AG04450 (cell line): ENCODE measurements around the gene SKA2. TPM values are rescaled to one million over a fixed set of nuclear protein-coding genes. Genes with fewer than 3 reads are reported as not detected.

Experiments
- CTCF ChIA-PET: fragments of 300-600, 350-600 bp; formaldehyde crosslinking; extraction: SDS; loops from one replicate; lab custom pipeline; 2022; ENCODE audit warnings: antibody characterized with exemption, inconsistent platforms; lab: Charles Lee
- POLR2A ChIA-PET: fragments of 350-600 bp; formaldehyde crosslinking; extraction: SDS; loops from one replicate; lab custom pipeline; 2021; ENCODE audit warnings: antibody characterized with exemption, inconsistent platforms; lab: Yijun Ruan, JAX
- DNase-seq: peaks from one replicate; pipeline ENCODE4 v3.0.0-alpha.2; 2011; ENCODE audit warnings: low read depth, low spot score
- H3K27ac ChIP-seq: one replicate; pipeline ENCODE4 v1.5.1; 2012; ENCODE audit warnings: low read depth, low read length, control low read depth
- H3K27me3 ChIP-seq: one replicate; pipeline ENCODE4 v1.6.0; 2012; ENCODE audit warnings: low read length; ENCODE audit not compliant: control insufficient read depth, insufficient read depth
- H3K4me3 ChIP-seq: 2 replicates; pipeline ENCODE4 v1.5.1; 2011; ENCODE audit warnings: mild to moderate bottlenecking, low read depth, low read length, control low read depth
- H3K9me3 ChIP-seq: 2 replicates; pipeline ENCODE4 v1.5.1; 2012; ENCODE audit warnings: low read length; ENCODE audit not compliant: control insufficient read depth, insufficient read depth
- CTCF ChIP-seq: IDR thresholded peaks from 2 replicates; pipeline ENCODE4 v1.5.1; 2011; ENCODE audit warnings: low read depth, low read length, control low read depth, inconsistent platforms
- polyA plus RNA-seq: library from polyadenylated mRNA; depleted of rRNA; stranded (reverse); fragments of >200 nt; gene quantifications from 2 replicates; pipeline ENCODE4 v1.2.3, GENCODE V29; 2011; rRNA removed
- small RNA-seq: library from RNA; depleted of rRNA; stranded (forward); fragments of <200 nt; gene quantifications from one replicate; pipeline ENCODE3, GENCODE V24; 2012; ENCODE audit warnings: low read depth; ENCODE audit not compliant: insufficient read length

Gene SKA2
- polyA plus RNA-seq, 1 experiment, result 45.4 TPM

GRCh38 chr17:59062509-59062908, 92.5 kb downstream of the SKA2 start:
- Histone ChIP-seq H3K27ac (no peak overlapping the region), H3K9me3 (no peaks in the 10 kb centered on the region), H3K4me3 (no peak overlapping the region), H3K27me3 (no peaks in the 10 kb centered on the region)
- ChIA-PET CTCF (no interaction called here), POLR2A (no interaction called here)
- no peak for DNase-seq
- no peak for TF ChIP-seq CTCF

Small RNAs within 50 kb of the gene (small RNA-seq; reads per million reads assigned to genes)
- gene MIR301A (19,643 reads per million, percentile 99 among the genes with 10 or more reads in this experiment), gene MIR454 (434 reads per million, percentile 94 among the genes with 10 or more reads in this experiment), gene RNU2-58P (not detected)

Other genes with a start within 250 kb of the SKA2 start
- gene TRIM37, start 48.3 kb downstream of the SKA2 start, polyA plus RNA-seq, result 29.1 and 34.8 TPM in 2 replicates
- gene PRR11, start 560 bp upstream of the SKA2 start, polyA plus RNA-seq, result 15.0 and 20.2 TPM in 2 replicates
- 15.7 and 16.6 TPM in 2 replicates for gene SMG8, start 54.8 kb upstream of the SKA2 start, polyA plus RNA-seq
- gene GDPD1, start 65.3 kb upstream of the SKA2 start, polyA plus RNA-seq, result 1.9 and 2.7 TPM in 2 replicates
- 6.0 and 7.7 TPM in 2 replicates for gene YPEL2, start 176.5 kb upstream of the SKA2 start, polyA plus RNA-seq